GM12865 (cell line): ENCODE results near the gene REEP6.

ENCODE experiments used
- DNase-seq: peaks from one replicate; pipeline ENCODE4 v3.0.0; 2010; ENCODE audit warnings: low read depth
- H3K4me3 ChIP-seq: 2 replicates; pipeline ENCODE4 v1.5.1; 2011; ENCODE audit warnings: mild to moderate bottlenecking, low read depth, low read length, control low read depth
- TF ChIP-seq, protein P1 (sequence below): IDR thresholded peaks from 2 replicates; pipeline ENCODE4 v1.5.1; 2011; ENCODE audit warnings: low read length, control low read depth, low read depth, inconsistent platforms; ENCODE audit not compliant: insufficient read depth; ENCODE audit errors: missing control alignments

Gene REEP6

DNA sequence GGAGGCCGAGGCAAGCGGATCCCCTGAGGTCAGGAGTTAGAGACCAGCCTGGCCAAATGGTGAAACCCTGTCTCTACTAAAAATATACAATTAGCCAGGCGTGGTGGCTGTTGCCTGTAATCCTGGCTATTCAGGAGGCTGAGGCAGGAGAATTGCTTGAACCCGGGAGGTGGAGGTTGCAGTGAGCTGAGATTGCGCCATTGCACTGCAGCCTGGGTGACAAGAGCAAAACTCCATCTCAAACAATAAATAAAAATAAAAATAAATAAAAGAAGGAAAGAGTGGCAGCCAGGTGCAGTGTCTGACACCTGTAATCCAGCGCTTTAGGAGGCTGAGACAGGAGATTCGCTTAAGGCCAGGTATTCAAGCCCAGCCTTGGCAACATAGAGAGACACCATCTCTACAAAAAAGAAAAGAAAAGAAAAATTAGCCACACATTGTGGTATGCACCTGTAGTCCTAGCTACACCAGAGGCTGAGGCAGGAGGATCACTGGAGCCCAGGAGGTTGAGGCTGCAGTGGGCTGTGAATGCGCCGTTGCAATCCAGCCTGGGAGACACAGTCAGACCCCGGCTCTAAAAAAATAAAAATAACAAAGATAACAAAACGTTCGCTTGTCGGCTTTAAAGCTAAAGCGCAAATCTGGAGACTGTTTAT lies 11.6 kb downstream of the REEP6 start:
- DNase-seq = no peak
- H3K4me3 ChIP-seq = no peak overlapping the region
- TF ChIP-seq, protein P1, sequence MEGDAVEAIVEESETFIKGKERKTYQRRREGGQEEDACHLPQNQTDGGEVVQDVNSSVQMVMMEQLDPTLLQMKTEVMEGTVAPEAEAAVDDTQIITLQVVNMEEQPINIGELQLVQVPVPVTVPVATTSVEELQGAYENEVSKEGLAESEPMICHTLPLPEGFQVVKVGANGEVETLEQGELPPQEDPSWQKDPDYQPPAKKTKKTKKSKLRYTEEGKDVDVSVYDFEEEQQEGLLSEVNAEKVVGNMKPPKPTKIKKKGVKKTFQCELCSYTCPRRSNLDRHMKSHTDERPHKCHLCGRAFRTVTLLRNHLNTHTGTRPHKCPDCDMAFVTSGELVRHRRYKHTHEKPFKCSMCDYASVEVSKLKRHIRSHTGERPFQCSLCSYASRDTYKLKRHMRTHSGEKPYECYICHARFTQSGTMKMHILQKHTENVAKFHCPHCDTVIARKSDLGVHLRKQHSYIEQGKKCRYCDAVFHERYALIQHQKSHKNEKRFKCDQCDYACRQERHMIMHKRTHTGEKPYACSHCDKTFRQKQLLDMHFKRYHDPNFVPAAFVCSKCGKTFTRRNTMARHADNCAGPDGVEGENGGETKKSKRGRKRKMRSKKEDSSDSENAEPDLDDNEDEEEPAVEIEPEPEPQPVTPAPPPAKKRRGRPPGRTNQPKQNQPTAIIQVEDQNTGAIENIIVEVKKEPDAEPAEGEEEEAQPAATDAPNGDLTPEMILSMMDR = no peak

DNA sequence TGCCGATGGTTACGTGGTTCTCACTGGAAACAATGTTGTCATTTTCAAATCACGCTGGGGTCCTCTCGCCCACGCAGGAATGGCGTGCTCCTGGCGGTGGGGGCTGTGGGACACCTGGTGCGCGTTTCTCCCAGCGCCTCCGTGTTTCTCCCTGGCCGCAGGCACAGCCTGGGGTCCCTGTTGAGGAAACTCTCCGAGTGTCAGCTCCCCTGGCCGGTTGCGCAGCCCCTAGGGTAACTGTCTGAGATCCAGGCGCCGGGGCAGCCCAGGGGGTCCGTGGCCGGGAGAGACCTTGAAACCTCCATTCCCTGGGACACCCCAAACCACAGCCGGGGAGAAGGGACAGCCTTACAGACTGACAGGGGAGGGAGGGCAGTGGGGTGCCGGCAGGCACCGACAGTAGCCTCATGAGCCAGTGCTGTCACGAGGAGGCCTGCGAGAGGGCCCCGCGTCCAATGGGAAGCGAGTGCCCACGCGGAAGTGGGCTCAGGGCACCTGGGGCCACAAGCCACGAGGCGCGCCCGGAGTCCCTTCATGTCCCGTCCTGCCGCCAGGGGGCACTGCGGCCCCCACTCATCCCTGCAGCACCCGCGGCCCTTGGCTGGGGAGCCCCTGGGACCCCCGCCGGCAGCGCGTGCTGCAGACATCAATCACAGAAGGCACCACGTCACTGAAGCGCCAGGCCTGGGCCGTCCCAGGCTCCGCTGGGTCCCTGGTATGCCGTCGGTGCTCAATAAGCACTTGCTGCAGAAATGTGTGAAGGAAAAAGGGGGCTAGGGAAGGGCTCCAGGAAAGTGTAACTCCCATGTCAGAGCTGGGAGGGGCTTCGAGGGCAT lies 12.3 kb downstream of the REEP6 start:
- peak; percentile 53 for DNase-seq
- TF ChIP-seq, protein P1 = peak; percentile 74
- H3K4me3 ChIP-seq = no peak overlapping the region

DNA sequence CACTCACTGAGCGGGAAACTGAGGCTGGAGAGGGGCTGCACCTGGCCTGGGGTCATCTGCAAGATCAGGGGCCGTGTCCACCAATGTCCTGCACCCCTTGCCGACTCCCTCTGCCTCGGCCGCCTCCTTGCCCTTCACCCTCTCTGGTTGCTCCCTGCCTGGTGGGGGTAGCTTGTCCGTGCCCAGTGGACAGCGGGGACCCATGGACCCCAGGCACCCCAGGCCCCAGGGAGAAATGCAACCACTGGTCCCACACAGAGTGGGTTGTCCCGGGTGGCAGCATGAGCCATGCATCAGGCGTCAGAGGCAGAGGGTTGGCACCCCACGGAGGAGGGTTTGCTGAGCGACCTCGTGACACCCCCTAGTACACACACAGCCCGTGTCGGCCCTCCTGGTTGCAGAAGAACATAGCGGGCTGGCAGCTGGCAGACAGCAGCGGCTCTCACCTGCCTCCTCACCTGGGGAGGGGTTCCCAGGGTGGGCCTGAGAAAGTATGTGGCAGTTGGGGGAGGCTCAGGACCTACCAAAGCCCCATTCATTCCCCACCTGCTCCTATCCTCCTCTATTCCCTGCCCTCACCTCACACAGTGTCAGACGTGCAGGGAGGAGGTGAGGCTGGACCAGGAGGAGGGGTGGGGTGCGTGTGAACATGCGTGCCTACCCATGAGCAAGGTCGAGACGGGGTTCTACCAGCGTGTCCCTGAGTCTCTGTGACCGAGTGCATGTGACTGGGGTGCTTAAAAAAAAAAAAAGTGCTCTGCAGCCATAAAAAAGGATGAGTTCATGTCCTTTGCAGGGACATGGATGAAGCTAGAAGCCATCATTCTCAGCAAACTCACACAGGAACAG lies 13.2 kb downstream of the REEP6 start:
- H3K4me3 ChIP-seq = no peak overlapping the region
- no peak for DNase-seq
- TF ChIP-seq, protein P1 = no peak

DNA sequence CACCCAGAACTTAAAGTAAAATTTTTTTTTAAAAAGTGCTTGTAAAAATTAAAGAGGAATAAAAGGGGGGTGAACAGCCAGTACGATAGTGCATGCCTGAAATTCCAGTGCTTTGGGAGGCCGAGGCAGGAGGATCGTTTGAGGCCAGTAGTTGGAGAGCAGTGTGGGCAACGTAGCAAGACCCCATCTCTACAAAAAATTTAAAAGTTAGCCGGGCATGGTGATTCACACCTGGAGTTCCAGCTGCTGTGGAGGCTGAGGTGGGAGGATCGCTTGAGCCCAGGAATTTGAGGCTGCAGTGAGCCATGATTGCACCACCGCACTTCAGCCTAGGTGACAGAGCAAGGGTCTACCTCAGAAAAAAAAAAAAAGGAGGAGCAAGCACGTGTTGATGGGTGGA lies 14.0 kb downstream of the REEP6 start:
- H3K4me3 ChIP-seq = no peak overlapping the region
- TF ChIP-seq, protein P1 = no peak
- no peak for DNase-seq

DNA sequence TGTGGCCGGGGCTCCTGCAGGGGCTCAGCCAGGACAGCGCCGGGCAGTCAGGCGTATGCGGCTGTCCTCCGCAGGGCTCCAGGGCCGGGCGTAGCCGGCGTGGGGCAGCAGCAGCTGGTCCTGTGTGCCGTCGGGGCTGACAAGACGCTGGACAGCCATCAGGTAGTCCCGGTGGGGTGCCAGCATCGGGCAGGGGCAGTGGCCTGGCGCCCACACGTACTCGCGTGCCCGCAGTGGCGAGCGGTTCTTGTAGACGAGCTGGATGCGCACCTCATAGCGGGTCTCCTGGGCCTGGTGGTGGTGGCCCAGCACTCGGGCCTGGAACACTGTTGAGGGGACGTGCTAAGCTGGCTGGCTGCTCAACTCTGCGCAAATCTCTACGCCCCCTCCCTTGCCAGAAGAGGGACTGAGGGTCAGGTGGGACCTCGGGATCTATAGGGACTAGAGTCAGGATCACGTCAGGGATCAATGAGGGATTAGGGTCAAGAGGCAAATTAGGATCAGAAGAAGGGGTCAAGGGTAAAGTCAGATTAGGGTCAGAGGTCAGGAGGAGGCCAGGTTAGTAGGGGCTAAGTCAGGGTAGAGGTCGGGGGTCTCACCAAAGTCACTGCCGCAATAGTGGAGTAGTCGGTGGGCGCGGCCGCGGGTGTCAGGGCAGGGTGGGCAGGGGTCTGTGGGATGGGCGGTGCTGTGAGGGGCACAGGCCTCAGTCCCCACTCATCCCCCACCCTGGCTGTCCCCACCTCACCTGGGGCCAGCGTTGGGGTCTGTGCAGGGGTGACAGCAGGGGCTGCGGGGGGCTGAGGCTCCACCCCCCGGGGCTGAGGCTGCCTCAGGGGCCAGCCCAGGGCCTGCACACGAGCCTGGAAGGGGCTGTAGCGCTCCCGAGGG lies 15.3 kb downstream of the REEP6 start:
- TF ChIP-seq, protein P1 = no peak
- no peak for DNase-seq
- H3K4me3 ChIP-seq = no peak overlapping the region

DNA sequence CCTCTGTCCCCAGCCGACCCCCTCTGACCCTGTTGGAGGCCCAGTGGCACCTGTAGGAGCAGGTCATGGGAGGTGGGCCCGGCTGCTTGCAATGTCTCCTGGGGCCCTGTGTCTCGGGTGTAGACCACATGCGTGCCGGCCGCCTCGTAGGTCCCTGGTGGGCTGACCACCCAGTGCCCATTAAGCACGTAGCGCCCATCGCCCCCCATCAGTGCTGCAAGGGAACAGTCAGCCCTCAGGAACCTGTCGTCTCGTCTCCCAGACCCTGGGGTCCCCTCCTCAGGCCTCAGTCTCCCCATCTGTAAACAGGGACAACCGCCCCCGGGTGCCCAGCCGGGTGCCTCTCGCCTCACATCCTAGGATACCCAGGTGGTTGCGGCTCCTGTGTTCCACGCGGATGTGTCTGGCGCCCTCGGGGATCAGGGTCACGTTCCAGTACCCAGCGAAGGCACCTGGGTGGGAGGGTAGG lies 16.2 kb downstream of the REEP6 start:
- TF ChIP-seq, protein P1 = no peak
- no peak for DNase-seq
- H3K4me3 ChIP-seq = no peak overlapping the region
